SK-N-SH treated with all-trans-retinoic acid at 6 μM for 48 hours (cell line): ENCODE data around the gene SLC24A4.

Experiments used
- ATAC-seq: fragments of 200-7000 bp; cut with Tn5 transposase; 3 replicates; pipeline ENCODE4 v1.9.1; 2020; ENCODE audit warnings: mild to moderate bottlenecking, moderate library complexity
- ARNTL ChIP-seq: fragments of 450-650 bp; formaldehyde crosslinking; IDR thresholded peaks from 2 replicates; pipeline ENCODE4 v1.5.0; 2020; ENCODE audit warnings: low read depth, mild to moderate bottlenecking, moderate library complexity, borderline replicate concordance
- BACH2 ChIP-seq: fragments of 250-450 bp; sonication (Bioruptor Pico); IDR thresholded peaks from 2 replicates; pipeline ENCODE4 v1.9.0; 2021; ENCODE audit warnings: mild to moderate bottlenecking, borderline replicate concordance
- ESRRG ChIP-seq: fragments of 250-450 bp; sonication (Bioruptor Pico); IDR thresholded peaks from 2 replicates; pipeline ENCODE4 v1.6.1; 2021; ENCODE audit warnings: mild to moderate bottlenecking
- GLIS3 ChIP-seq: fragments of 250-450 bp; sonication (Bioruptor Pico); IDR thresholded peaks from 2 replicates; pipeline ENCODE4 v1.5.0; 2020; ENCODE audit warnings: mild to moderate bottlenecking, moderate library complexity
- ISL1 ChIP-seq: fragments of 250-450 bp; sonication (Bioruptor Pico); IDR thresholded peaks from 2 replicates; pipeline ENCODE4 v2.1.2; 2022; ENCODE audit warnings: mild to moderate bottlenecking, moderate library complexity
- OSR1 ChIP-seq: fragments of 250-450 bp; sonication (Bioruptor Pico); IDR thresholded peaks from 2 replicates; pipeline ENCODE4 v1.8.0; 2022; ENCODE audit warnings: moderate library complexity, mild to moderate bottlenecking, inconsistent platforms
- PPARA ChIP-seq: fragments of 250-450 bp; sonication (Bioruptor Pico); IDR thresholded peaks from 2 replicates; pipeline ENCODE4 v1.5.0; 2020; ENCODE audit warnings: mild to moderate bottlenecking, borderline replicate concordance
- RARB ChIP-seq: fragments of 250-450 bp; sonication (Bioruptor Pico); IDR thresholded peaks from 2 replicates; pipeline ENCODE4 v1.8.0; 2021; ENCODE audit warnings: mild to moderate bottlenecking, moderate library complexity
- SNAI2 ChIP-seq: fragments of 250-450 bp; sonication (Bioruptor Pico); IDR thresholded peaks from 2 replicates; pipeline ENCODE4 v1.5.0; 2020; ENCODE audit warnings: mild to moderate bottlenecking, moderate library complexity
- TCF4 ChIP-seq: fragments of 250-450 bp; sonication (Bioruptor Pico); IDR thresholded peaks from 2 replicates; pipeline ENCODE4 v1.8.0; 2021; ENCODE audit warnings: mild to moderate bottlenecking, moderate library complexity, borderline replicate concordance
- TOX ChIP-seq: fragments of 250-450 bp; sonication (Bioruptor Pico); IDR thresholded peaks from 2 replicates; pipeline ENCODE4 v1.8.0; 2021; ENCODE audit warnings: mild to moderate bottlenecking, moderate library complexity, borderline replicate concordance
- ZC3H10 ChIP-seq: fragments of 250-450 bp; sonication (Bioruptor Pico); IDR thresholded peaks from 2 replicates; pipeline ENCODE4 v1.5.1; 2021; ENCODE audit warnings: mild to moderate bottlenecking, moderate library complexity
- ZFP3 ChIP-seq: fragments of 250-450 bp; sonication (Bioruptor Pico); IDR thresholded peaks from 2 replicates; pipeline ENCODE4 v1.5.0; 2020; ENCODE audit warnings: mild to moderate bottlenecking, moderate library complexity
- ZFP30 ChIP-seq: fragments of 450-650 bp; formaldehyde crosslinking; IDR thresholded peaks from 2 replicates; pipeline ENCODE4 v1.5.0; 2022; ENCODE audit warnings: mild to moderate bottlenecking, moderate library complexity
- ZNF70 ChIP-seq: fragments of 450-650 bp; formaldehyde crosslinking; IDR thresholded peaks from 2 replicates; pipeline ENCODE4 v1.5.0; 2020; ENCODE audit warnings: mild to moderate bottlenecking, moderate library complexity
- ZNF8 ChIP-seq: fragments of 450-650 bp; formaldehyde crosslinking; IDR thresholded peaks from 2 replicates; pipeline ENCODE4 v1.5.0; 2020; ENCODE audit warnings: mild to moderate bottlenecking, moderate library complexity
- TF ChIP-seq, protein P1 (sequence below): fragments of 250-450 bp; sonication (Bioruptor Pico); IDR thresholded peaks from 2 replicates; pipeline ENCODE4 v1.5.1; 2021; ENCODE audit warnings: mild to moderate bottlenecking, moderate library complexity
- TF ChIP-seq, protein P2 (sequence below): fragments of 250-450 bp; sonication (Bioruptor Pico); IDR thresholded peaks from 2 replicates; pipeline ENCODE4 v1.8.0; 2020; ENCODE audit warnings: mild to moderate bottlenecking, moderate library complexity, borderline replicate concordance
- TF ChIP-seq, protein P3 (sequence below): fragments of 250-450 bp; sonication (Bioruptor Pico); IDR thresholded peaks from 2 replicates; pipeline ENCODE4 v1.8.0; 2021; ENCODE audit warnings: low read depth, mild to moderate bottlenecking, moderate library complexity, borderline replicate concordance
- TF ChIP-seq, protein P4 (sequence below): fragments of 250-450 bp; sonication (Bioruptor Pico); IDR thresholded peaks from 2 replicates; pipeline ENCODE4 v1.5.0; 2020; ENCODE audit warnings: mild to moderate bottlenecking, moderate library complexity

SLC24A4 gene

DNA sequence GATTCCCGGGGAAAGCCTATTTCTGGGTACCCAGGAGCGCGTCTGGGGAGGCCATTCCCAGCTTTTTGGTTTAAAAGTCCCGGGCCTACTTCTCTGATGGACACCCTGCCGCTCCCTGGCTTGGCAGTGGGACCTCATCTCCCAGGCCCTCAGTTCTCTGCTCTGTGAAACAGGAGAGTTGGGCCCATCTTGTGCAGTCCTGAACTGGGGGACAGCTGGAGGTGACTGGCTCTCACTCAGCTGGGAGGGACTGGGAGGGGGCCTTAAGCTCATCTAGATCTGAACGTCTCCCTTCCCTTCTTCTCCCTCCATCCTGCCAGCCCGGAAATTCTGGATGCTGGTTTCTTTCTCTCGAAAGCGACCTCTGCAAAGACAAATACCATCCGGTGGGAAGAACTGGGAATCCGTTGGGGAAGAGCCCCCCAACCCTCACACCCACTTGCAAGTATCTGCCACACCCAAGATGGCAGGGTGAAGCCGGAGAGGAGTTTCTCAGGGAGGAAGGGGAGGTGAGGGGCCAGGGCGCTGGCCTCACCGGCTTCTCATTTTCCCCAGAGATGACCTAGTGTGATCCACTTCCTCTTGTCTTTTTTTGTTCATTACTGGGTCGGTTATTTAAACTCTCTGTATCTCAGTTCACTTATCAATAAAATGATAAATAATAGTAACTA is 192.0 kb downstream of the SLC24A4 start:
- peak; percentile 7 for ATAC-seq
- TF ChIP-seq ZFP3 (CRISPR knock-in tag) = no peak
- TF ChIP-seq, all 23 proteins: peak for 0

DNA sequence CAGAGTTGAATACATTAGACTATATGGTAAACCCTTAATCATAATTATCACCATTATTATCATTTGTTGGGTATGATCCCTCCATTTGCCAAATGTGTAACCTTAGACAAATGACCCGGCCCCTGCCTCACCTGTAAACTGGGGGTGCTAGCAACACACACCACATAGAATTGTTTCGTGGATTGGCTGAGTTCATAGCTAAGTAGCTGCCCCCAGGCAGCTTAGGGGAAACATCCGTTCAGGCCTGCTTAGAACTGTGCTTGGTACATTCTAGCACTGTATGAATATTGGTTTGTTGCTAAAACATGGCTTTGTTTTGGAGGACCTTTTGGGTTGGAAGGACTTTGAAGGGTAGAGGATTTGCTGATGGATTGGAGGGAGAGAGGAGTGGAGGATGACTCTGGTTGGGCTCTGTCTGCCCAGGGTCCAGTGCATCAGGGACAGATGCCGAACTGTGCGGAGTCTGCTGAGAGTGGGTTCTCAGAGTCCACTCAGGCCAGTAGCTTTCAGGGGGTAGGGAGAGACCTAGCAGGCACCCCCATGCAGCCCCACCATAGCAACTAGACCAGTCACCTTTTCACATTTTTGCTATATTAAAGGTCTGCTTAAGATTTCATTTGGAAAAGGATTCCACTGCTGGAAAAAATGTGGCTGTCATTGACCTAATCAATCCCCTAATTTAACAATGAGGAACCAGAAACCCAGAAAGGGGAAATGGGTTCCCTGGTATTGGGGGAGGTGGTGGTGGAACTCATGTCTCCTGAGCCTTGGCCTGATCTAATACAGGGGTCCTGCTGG is 192.8 kb downstream of the SLC24A4 start:
- TF ChIP-seq GLIS3 (CRISPR knock-in tag) (no peak), RARB (CRISPR knock-in tag) (no peak), ZNF70 (CRISPR knock-in tag) (no peak), PPARA (CRISPR knock-in tag) (no peak), ISL1 (CRISPR knock-in tag) (no peak), ZFP3 (CRISPR knock-in tag) (no peak), OSR1 (no peak), ZFP30 (no peak), BACH2 (no peak), ZNF8 (CRISPR knock-in tag) (no peak)
- ATAC-seq = no peak

DNA sequence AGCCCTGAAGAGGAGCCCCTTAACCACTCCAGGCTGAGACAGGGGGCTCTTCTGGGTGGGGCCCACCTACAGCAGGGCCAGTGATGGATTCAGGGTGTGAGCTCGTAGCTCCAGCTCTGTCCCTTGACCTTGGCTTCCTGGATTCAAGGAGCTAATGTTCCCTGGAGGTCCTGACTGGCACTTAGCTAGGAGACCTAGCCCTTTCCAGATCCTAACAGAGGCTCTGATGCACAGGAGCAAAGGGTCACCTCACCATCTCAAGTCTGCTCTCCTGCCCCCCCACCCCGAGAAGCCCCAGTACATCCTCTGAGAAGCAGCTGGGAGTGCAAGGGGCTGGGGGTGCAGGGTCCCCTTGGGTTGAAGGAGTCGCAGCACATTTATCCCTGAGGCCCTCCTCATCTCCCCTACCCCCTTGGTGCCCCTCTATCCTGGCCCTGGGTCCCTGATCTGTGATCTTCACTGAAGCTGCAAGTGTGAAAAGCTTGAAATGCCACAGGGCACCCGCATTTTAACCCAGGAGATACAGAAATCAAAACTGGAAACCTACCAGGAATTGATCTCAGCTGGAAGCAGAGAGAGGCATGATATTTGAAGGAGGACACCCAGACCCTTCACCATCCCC is 193.5 kb downstream of the SLC24A4 start:
- ATAC-seq = no peak

DNA sequence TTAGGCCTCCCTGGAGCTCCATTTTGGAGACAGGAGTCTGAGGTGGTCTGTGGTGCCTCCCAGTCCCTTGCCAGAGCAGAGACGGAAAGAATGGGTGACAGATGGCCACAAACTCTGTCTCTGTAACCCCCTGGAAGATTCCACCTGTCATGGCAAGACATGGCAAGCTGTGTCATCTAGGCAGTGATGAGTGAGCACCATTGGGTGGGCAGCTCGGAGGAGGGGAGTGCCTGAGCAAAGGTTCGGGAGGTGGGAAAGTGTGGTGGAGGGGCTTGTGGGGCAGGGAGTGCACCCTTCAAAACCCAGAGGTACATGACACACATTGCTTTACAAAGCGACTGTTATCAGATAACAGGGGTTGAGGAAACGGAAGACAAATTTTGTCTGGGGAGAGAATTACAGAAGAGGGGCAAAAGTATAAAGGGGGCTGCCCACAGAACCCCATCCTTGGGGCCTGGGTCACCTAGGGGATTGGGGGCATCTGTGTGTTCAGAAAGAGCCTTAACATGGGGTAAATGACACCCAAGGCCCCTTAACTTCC is 194.1 kb downstream of the SLC24A4 start:
- no peak for ATAC-seq

More for the DNA sequence above, 193.5 kb downstream of the SLC24A4 start:
- TF ChIP-seq, protein P1, sequence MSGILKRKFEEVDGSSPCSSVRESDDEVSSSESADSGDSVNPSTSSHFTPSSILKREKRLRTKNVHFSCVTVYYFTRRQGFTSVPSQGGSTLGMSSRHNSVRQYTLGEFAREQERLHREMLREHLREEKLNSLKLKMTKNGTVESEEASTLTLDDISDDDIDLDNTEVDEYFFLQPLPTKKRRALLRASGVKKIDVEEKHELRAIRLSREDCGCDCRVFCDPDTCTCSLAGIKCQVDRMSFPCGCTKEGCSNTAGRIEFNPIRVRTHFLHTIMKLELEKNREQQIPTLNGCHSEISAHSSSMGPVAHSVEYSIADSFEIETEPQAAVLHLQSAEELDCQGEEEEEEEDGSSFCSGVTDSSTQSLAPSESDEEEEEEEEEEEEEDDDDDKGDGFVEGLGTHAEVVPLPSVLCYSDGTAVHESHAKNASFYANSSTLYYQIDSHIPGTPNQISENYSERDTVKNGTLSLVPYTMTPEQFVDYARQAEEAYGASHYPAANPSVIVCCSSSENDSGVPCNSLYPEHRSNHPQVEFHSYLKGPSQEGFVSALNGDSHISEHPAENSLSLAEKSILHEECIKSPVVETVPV (CRISPR knock-in tag) = no peak
- no peak for TF ChIP-seq ARNTL (CRISPR knock-in tag)
- TF ChIP-seq ZNF70 (CRISPR knock-in tag) = no peak
- no peak for TF ChIP-seq ZNF8 (CRISPR knock-in tag)
- TF ChIP-seq ZFP30 = no peak
- TF ChIP-seq SNAI2 (CRISPR knock-in tag) = no peak
- no peak for TF ChIP-seq ESRRG (CRISPR knock-in tag)
- no peak for TF ChIP-seq OSR1
- no peak for TF ChIP-seq BACH2
- no peak for TF ChIP-seq RARB (CRISPR knock-in tag)
- TF ChIP-seq, protein P2, sequence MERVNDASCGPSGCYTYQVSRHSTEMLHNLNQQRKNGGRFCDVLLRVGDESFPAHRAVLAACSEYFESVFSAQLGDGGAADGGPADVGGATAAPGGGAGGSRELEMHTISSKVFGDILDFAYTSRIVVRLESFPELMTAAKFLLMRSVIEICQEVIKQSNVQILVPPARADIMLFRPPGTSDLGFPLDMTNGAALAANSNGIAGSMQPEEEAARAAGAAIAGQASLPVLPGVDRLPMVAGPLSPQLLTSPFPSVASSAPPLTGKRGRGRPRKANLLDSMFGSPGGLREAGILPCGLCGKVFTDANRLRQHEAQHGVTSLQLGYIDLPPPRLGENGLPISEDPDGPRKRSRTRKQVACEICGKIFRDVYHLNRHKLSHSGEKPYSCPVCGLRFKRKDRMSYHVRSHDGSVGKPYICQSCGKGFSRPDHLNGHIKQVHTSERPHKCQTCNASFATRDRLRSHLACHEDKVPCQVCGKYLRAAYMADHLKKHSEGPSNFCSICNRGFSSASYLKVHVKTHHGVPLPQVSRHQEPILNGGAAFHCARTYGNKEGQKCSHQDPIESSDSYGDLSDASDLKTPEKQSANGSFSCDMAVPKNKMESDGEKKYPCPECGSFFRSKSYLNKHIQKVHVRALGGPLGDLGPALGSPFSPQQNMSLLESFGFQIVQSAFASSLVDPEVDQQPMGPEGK (CRISPR knock-in tag) = no peak
- TF ChIP-seq PPARA (CRISPR knock-in tag) = no peak
- TF ChIP-seq ZC3H10 (CRISPR knock-in tag) = no peak
- no peak for TF ChIP-seq ISL1 (CRISPR knock-in tag)

More for the DNA sequence above, 194.1 kb downstream of the SLC24A4 start:
- no peak for TF ChIP-seq ESRRG (CRISPR knock-in tag)
- no peak for TF ChIP-seq TOX (CRISPR knock-in tag)
- TF ChIP-seq, protein P3, sequence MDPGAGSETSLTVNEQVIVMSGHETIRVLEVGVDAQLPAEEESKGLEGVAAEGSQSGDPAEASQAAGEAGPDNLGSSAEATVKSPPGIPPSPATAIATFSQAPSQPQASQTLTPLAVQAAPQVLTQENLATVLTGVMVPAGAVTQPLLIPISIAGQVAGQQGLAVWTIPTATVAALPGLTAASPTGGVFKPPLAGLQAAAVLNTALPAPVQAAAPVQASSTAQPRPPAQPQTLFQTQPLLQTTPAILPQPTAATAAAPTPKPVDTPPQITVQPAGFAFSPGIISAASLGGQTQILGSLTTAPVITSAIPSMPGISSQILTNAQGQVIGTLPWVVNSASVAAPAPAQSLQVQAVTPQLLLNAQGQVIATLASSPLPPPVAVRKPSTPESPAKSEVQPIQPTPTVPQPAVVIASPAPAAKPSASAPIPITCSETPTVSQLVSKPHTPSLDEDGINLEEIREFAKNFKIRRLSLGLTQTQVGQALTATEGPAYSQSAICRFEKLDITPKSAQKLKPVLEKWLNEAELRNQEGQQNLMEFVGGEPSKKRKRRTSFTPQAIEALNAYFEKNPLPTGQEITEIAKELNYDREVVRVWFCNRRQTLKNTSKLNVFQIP (CRISPR knock-in tag) = no peak
- TF ChIP-seq ZFP30 = no peak
- TF ChIP-seq ZC3H10 (CRISPR knock-in tag) = no peak
- TF ChIP-seq ZNF70 (CRISPR knock-in tag) = no peak
- TF ChIP-seq, protein P1 (CRISPR knock-in tag) = no peak
- no peak for TF ChIP-seq TCF4 (CRISPR knock-in tag)
- TF ChIP-seq ISL1 (CRISPR knock-in tag) = no peak
- TF ChIP-seq GLIS3 (CRISPR knock-in tag) = no peak
- TF ChIP-seq, protein P4, sequence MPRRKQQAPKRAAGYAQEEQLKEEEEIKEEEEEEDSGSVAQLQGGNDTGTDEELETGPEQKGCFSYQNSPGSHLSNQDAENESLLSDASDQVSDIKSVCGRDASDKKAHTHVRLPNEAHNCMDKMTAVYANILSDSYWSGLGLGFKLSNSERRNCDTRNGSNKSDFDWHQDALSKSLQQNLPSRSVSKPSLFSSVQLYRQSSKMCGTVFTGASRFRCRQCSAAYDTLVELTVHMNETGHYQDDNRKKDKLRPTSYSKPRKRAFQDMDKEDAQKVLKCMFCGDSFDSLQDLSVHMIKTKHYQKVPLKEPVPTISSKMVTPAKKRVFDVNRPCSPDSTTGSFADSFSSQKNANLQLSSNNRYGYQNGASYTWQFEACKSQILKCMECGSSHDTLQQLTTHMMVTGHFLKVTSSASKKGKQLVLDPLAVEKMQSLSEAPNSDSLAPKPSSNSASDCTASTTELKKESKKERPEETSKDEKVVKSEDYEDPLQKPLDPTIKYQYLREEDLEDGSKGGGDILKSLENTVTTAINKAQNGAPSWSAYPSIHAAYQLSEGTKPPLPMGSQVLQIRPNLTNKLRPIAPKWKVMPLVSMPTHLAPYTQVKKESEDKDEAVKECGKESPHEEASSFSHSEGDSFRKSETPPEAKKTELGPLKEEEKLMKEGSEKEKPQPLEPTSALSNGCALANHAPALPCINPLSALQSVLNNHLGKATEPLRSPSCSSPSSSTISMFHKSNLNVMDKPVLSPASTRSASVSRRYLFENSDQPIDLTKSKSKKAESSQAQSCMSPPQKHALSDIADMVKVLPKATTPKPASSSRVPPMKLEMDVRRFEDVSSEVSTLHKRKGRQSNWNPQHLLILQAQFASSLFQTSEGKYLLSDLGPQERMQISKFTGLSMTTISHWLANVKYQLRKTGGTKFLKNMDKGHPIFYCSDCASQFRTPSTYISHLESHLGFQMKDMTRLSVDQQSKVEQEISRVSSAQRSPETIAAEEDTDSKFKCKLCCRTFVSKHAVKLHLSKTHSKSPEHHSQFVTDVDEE = no peak
- no peak for TF ChIP-seq ZNF8 (CRISPR knock-in tag)
- no peak for TF ChIP-seq PPARA (CRISPR knock-in tag)
